ENCODE measurements around the gene ATP6V0E2.
A peak's percentile ranks its signal among the peaks of the same experiment; 100 is the strongest.
"Not testable (repeated sequence)": the region's sequence is repeated elsewhere in the genome, so short reads cannot be mapped to it uniquely, and the experiment has no call there.

ATP6V0E2 gene

DNA sequence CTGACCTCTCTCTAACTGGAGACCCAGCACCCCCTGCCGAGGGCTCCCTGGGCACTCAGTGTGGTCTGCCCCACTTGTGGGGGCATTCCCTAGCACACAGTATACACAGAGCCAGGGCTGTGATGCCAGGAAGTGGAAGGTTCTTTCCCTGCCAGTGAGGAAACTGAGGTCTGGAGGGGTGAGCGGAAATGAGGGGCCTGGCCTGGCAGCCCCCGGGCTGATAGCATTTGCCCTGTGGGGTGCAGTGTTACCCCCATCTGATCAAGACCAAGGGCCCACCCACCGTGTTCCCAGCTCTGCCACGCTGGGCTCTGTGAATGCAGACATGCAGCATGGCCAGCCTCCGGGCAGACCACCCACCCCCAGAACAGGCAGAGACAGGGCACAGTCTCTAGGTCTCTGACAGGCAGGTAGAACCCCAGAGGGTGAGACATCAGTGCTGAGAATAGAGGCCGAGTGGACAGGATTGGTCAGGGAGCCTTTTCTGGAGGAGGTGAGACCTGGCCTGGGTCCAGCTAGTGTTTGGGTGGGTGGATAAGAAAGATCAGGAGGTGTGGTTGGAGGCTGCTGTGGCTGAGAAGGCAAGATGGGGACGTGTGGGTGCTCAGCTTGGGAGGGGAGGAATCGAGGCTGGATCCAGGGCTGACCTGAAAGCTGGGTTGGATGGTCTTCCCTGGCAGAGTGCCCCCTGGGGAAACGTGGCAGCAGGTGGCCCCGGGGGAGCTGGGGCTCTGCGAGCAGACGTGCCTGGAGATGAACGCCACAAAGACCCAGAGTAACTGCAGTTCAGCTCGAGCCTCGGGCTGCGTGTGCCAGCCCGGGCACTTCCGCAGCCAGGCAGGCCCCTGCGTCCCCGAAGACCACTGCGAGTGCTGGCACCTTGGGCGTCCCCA lies 46.4 kb upstream of the ATP6V0E2 start:
- no peak overlapping the region for H3K4me3 Mint-ChIP-seq
- no peaks in the 10 kb centered on the region for H3K9me3 Mint-ChIP-seq
- H3K27me3 Mint-ChIP-seq (ENCODE audit: low read depth, poor library complexity) = peaks cover 5% of the 10 kb centered on the region
- TF ChIP-seq, protein P1, sequence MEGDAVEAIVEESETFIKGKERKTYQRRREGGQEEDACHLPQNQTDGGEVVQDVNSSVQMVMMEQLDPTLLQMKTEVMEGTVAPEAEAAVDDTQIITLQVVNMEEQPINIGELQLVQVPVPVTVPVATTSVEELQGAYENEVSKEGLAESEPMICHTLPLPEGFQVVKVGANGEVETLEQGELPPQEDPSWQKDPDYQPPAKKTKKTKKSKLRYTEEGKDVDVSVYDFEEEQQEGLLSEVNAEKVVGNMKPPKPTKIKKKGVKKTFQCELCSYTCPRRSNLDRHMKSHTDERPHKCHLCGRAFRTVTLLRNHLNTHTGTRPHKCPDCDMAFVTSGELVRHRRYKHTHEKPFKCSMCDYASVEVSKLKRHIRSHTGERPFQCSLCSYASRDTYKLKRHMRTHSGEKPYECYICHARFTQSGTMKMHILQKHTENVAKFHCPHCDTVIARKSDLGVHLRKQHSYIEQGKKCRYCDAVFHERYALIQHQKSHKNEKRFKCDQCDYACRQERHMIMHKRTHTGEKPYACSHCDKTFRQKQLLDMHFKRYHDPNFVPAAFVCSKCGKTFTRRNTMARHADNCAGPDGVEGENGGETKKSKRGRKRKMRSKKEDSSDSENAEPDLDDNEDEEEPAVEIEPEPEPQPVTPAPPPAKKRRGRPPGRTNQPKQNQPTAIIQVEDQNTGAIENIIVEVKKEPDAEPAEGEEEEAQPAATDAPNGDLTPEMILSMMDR (IDR thresholded peaks at IDR 0.05) = no peak
- no peaks in the 10 kb centered on the region for H3K36me3 Mint-ChIP-seq (ENCODE audit: low read depth)
- DNase-seq = no peak
- H3K27ac Mint-ChIP-seq = no peak overlapping the region
- peaks cover 40% of the 10 kb centered on the region for H3K4me1 Mint-ChIP-seq

DNA sequence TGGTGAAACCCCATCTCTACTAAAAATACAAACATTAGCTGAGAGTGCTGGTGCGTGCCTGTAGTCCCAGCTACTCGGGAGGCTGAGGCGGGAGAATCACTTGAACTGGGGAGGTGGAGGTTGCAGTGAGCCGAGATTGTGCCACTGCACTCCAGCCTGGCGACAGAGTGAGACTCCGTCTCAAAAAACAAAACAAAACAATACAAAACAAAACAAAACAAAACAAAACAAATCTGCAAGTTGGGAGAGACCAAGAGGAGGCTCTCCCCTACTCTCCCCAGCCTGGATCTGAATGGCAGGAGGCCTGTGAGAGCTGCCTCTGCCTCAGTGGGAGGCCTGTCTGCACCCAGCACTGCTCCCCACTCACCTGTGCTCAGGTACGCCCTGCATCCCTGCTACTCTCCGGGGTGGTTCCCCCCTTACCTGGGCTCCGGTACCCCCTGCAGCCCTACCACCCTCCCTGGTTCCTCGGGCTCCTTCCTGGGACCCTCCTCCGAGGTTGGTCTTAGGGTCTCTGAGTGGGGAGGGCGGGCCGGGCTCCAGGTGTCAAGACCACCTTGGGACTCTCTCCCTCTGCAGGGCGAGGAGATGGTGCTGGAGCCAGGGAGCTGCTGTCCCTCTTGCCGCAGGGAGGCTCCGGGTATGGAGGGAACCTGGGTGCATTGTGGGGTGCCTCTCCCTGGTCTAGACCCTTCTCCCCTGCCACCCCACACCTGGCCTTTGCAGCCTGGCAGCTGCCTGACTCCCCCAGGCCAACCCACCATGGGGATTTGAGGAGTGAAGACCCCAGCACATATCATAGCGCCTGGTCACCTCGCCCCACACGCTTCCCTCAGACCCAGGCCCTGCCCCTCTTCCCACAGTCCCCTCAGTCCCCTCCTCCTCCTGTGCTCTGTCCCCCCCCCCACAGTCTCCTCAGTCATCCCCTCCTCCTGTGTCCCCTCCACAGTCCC lies 45.1 kb upstream of the ATP6V0E2 start:
- peaks cover 44% of the 10 kb centered on the region for H3K4me1 Mint-ChIP-seq
- no peaks in the 10 kb centered on the region for H3K9me3 Mint-ChIP-seq
- no peak overlapping the region for H3K4me3 Mint-ChIP-seq
- no peak overlapping the region for H3K27ac Mint-ChIP-seq
- peaks cover 5% of the 10 kb centered on the region for H3K27me3 Mint-ChIP-seq (ENCODE audit: low read depth, poor library complexity)
- DNase-seq = no peak
- TF ChIP-seq, protein P1 (IDR thresholded peaks at IDR 0.05) = no peak
- no peaks in the 10 kb centered on the region for H3K36me3 Mint-ChIP-seq (ENCODE audit: low read depth)

DNA sequence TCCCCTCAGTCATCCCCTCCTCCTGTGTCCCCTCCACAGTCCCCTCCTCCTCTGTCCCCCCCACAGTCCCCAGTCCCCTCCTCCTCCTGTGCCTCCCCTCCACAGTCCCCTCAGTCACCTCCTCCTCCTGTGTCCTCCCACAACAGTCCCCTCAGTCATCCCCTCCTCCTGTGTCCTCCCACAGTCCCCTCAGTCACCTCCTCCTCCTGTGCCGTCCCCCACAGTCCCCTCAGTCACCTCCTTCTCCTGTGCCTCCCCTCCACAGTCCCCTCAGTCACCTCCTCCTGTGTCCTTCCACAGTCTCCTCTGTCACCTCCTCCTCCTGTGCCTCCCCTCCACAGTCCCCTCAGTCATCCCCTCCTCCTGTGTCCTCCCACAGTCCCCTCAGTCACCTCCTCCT lies 43.2 kb upstream of the ATP6V0E2 start:
- not testable (repeated sequence) for H3K4me3 Mint-ChIP-seq; H3K36me3 Mint-ChIP-seq (ENCODE audit: low read depth); H3K27ac Mint-ChIP-seq; H3K9me3 Mint-ChIP-seq; DNase-seq
- Mint-ChIP-seq H3K4me1 (peaks cover 54% of the 10 kb centered on the region), H3K27me3 (ENCODE audit: low read depth, poor library complexity) (peaks cover 22% of the 10 kb centered on the region)

DNA sequence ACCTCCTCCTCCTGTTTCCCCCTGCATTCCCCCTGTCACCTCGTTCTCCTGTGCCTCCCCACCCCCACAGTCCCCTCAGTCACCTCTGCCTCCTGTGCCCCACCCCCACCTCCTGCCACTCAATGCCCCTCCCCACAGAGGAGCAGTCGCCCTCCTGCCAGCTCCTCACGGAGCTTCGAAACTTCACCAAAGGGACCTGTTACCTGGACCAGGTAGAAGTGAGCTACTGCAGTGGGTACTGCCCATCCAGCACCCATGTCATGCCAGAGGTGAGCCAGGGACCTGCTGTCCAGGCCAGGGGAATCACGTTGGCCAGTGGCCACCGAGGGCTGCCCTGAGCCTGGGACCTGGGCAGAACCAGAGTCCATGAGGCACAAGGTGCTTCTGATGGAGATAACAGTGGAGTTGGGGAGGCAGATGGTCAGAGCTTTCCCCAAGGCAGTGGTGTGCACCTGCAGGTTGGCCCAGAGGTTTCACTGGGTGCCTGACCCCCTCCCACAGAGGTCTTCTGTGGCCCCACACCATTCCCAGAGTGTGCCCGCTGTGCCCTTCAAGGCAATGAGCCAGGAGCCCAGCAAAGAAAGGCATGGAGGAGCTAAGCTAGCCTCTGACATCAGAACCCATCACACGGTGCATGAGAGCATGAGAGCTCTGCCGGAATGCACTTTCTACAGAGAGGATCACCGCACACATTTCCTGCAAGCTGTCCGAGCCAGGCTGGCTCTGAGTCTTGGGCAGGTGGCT lies 42.6 kb upstream of the ATP6V0E2 start:
- Mint-ChIP-seq H3K27ac (peak overlapping the region; percentile 42), H3K9me3 (no peaks in the 10 kb centered on the region), H3K4me3 (no peak overlapping the region), H3K27me3 (ENCODE audit: low read depth, poor library complexity) (peaks cover 29% of the 10 kb centered on the region), H3K4me1 (peaks cover 53% of the 10 kb centered on the region), H3K36me3 (ENCODE audit: low read depth) (no peaks in the 10 kb centered on the region)
- no peak for DNase-seq
- TF ChIP-seq, protein P1 (IDR thresholded peaks at IDR 0.05) = no peak

DNA sequence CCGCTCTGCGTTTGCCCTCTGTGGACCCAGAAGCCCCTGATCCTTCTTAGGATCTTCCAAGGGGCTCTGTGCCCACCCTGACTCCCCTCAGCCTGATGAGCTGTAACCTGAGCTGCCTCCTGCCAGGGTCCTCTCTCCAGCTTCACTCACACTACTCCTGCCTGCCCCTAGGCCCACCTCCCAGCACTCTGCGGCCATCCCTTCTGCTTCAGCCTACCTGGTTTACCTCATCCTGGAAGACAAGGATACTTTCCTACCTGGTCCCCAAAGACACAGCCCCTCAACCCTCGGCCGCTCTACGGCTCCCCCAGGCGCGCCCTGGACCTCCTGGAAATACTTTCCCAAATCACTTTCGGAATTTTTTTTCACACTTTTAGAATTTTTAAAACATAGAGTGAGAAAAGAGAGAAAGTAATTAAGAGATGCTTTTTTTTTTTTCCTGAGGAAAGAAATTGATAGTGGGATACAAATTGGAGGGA lies 42.0 kb upstream of the ATP6V0E2 start:
- Mint-ChIP-seq H3K4me3 (no peak overlapping the region), H3K4me1 (peaks cover 53% of the 10 kb centered on the region), H3K36me3 (ENCODE audit: low read depth) (no peaks in the 10 kb centered on the region), H3K27ac (peak overlapping the region; percentile 42), H3K27me3 (ENCODE audit: low read depth, poor library complexity) (peaks cover 35% of the 10 kb centered on the region), H3K9me3 (no peaks in the 10 kb centered on the region)
- TF ChIP-seq, protein P1 (IDR thresholded peaks at IDR 0.05) = no peak
- DNase-seq = peak; percentile 37
